HG02588 (cell line): Measurements from ENCODE around the gene C9orf50.

Experiments
- ATAC-seq: cut with Tn5 transposase; IDR thresholded peaks from one replicate; pipeline ENCODE4 v1.9.1; 2021; ENCODE audit warnings: mild to moderate bottlenecking, moderate library complexity; ENCODE audit not compliant: unreplicated experiment

C9orf50 gene

GRCh38 chr9:129612123-129612522, 8.8 kb downstream of the C9orf50 start:
- ATAC-seq, result no peak

GRCh38 chr9:129611307-129611800, 9.5 kb downstream of the C9orf50 start:
- ATAC-seq, result no peak

GRCh38 chr9:129610473-129611306, 10.2 kb downstream of the C9orf50 start:
- peak; percentile 60 for ATAC-seq

- ATAC-seq, result no peak
Observed at GRCh38 chr9:129610213-129610472, 10.8 kb downstream of the C9orf50 start.

GRCh38 chr9:129609486-129610212, 11.3 kb downstream of the C9orf50 start:
- ATAC-seq, result no peak

- ATAC-seq, result no peak
Observed at GRCh38 chr9:129608561-129609481, 12.1 kb downstream of the C9orf50 start.

- ATAC-seq, result no peak
Observed at GRCh38 chr9:129607027-129607387, 13.9 kb downstream of the C9orf50 start.

- no peak for ATAC-seq
Observed at GRCh38 chr9:129606161-129607026, 14.5 kb downstream of the C9orf50 start.

- ATAC-seq, result no peak
Observed at GRCh38 chr9:129604766-129605163, 16.1 kb downstream of the C9orf50 start.

GRCh38 chr9:129604056-129604765, 16.7 kb downstream of the C9orf50 start:
- ATAC-seq, result no peak

- no peak for ATAC-seq
Observed at GRCh38 chr9:129602598-129603415, 18.1 kb downstream of the C9orf50 start.

GRCh38 chr9:129601082-129601674, 19.7 kb downstream of the C9orf50 start:
- ATAC-seq, result no peak

- no peak for ATAC-seq
Observed at GRCh38 chr9:129598089-129598596, 22.8 kb downstream of the C9orf50 start.

GRCh38 chr9:129597355-129598088, 23.4 kb downstream of the C9orf50 start:
- ATAC-seq, result no peak

- ATAC-seq, result no peak
Observed at GRCh38 chr9:129596541-129597331, 24.2 kb downstream of the C9orf50 start.

- no peak for ATAC-seq
Observed at GRCh38 chr9:129595903-129596540, 24.9 kb downstream of the C9orf50 start.
